ENCODE measurements around the gene C5AR2. TPM values are rescaled to one million over a fixed set of nuclear protein-coding genes. Genes with fewer than 3 reads are reported as not detected.

C5AR2 gene
- total RNA-seq, 1 experiment from 2014 or later, result not detected

- no peak overlapping the region for H2AFZ ChIP-seq (ENCODE audit: low read length)
- H3K4me1 ChIP-seq (ENCODE audit: insufficient read depth, low read length), result no peaks in the 10 kb centered on the region
- no peaks in the 10 kb centered on the region for H3K9me3 Mint-ChIP-seq
- WGBS (ENCODE audit: extremely low coverage, insufficient read length, low lambda C conversion rate), result no CpG with 5 or more reads among the region's 10 CpGs
- H3K9me3 ChIP-seq (ENCODE audit: control insufficient read depth, low read depth, low read length), result no peaks in the 10 kb centered on the region
- no peak overlapping the region for H3K56ac ChIP-seq (ENCODE audit: insufficient read length, low read depth, low read length)
- H3K23me2 ChIP-seq (ENCODE audit: insufficient read length, low read depth, low read length, poor library complexity, severe bottlenecking), result no peaks in the 10 kb centered on the region
- no peak overlapping the region for H4K8ac ChIP-seq (replicated peaks; ENCODE audit: insufficient read length, low read depth, low read length)
- no peak overlapping the region for H2BK12ac ChIP-seq (ENCODE audit: insufficient read length, low read depth, low read length)
- DNase-seq, result no peak
- H4K5ac ChIP-seq (ENCODE audit: insufficient read length, low read depth, low read length), result no peak overlapping the region
- no peak overlapping the region for H2AK5ac ChIP-seq (ENCODE audit: insufficient read length, low read length)
- H3K9ac ChIP-seq (ENCODE audit: extremely low read depth, insufficient read length, low read length), result no peak overlapping the region
- no peak overlapping the region for H2BK5ac ChIP-seq (ENCODE audit: insufficient read length, low read length)
- no peaks in the 10 kb centered on the region for H3K79me2 ChIP-seq (ENCODE audit: insufficient read depth, low read length)
- H3K4ac ChIP-seq (ENCODE audit: low read depth, low read length), result no peak overlapping the region
- H3K27ac ChIP-seq (ENCODE audit: insufficient read length, low read depth, low read length), result no peak overlapping the region
- H2BK20ac ChIP-seq (ENCODE audit: low read depth, low read length, poor library complexity, severe bottlenecking), result no peak overlapping the region
- H4K91ac ChIP-seq (ENCODE audit: insufficient read length, low read depth, low read length), result no peak overlapping the region
- no peak overlapping the region for H3K23ac ChIP-seq (ENCODE audit: insufficient read length, low read depth, low read length)
- no peak overlapping the region for H3T11ph ChIP-seq (ENCODE audit: low read length)
- peak overlapping the region in 2 of 3 experiments; percentile 31 to 61; a peak in 2 of 7 replicates for H3K27ac Mint-ChIP-seq
- H2BK120ac ChIP-seq (ENCODE audit: low read depth, low read length, poor library complexity, severe bottlenecking), result no peak overlapping the region
- H3K4me2 ChIP-seq (ENCODE audit: insufficient read depth, insufficient read length, low read length), result no peak overlapping the region
- H3K4me1 Mint-ChIP-seq, result no peaks in the 10 kb centered on the region
- no peaks in the 10 kb centered on the region for H3K27me3 Mint-ChIP-seq (ENCODE audit: low read depth)
- H2BK15ac ChIP-seq (ENCODE audit: low read depth, low read length), result no peak overlapping the region
- H3K4me3 Mint-ChIP-seq, result no peak overlapping the region
- no peak overlapping the region for H3K18ac ChIP-seq (ENCODE audit: insufficient read length, low read depth, low read length)
- TF ChIP-seq CTCF (conservative IDR thresholded peaks at IDR 0.05), result no peak
- no peaks in the 10 kb centered on the region for H3K27me3 ChIP-seq (ENCODE audit: insufficient read depth, low read length)
- no peaks in the 10 kb centered on the region for H3K79me1 ChIP-seq (ENCODE audit: insufficient read depth, low read depth, low read length, poor library complexity, severe bottlenecking)
- peaks cover 39 to 79% (median 54%) of the 10 kb centered on the region in 3 experiments; a peak in 6 of 7 replicates for H3K36me3 Mint-ChIP-seq (ENCODE audit: insufficient read depth in 1 of 3, low read depth in 3 of 3)
- no peaks in the 10 kb centered on the region for H4K20me1 ChIP-seq (ENCODE audit: control insufficient read depth, insufficient read depth, insufficient read length)
- no peak overlapping the region for H3K14ac ChIP-seq (ENCODE audit: insufficient read depth, low read length)
Observed at GRCh38 chr19:47370045-47370611, 38.2 kb downstream of the C5AR2 start.

Data from H9 (cell line).